ENCODE data around the gene RHEBL1.
A peak's percentile ranks its signal among the peaks of the same experiment; 100 is the strongest.

The RHEBL1 gene, protein sequence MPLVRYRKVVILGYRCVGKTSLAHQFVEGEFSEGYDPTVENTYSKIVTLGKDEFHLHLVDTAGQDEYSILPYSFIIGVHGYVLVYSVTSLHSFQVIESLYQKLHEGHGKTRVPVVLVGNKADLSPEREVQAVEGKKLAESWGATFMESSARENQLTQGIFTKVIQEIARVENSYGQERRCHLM

DNA sequence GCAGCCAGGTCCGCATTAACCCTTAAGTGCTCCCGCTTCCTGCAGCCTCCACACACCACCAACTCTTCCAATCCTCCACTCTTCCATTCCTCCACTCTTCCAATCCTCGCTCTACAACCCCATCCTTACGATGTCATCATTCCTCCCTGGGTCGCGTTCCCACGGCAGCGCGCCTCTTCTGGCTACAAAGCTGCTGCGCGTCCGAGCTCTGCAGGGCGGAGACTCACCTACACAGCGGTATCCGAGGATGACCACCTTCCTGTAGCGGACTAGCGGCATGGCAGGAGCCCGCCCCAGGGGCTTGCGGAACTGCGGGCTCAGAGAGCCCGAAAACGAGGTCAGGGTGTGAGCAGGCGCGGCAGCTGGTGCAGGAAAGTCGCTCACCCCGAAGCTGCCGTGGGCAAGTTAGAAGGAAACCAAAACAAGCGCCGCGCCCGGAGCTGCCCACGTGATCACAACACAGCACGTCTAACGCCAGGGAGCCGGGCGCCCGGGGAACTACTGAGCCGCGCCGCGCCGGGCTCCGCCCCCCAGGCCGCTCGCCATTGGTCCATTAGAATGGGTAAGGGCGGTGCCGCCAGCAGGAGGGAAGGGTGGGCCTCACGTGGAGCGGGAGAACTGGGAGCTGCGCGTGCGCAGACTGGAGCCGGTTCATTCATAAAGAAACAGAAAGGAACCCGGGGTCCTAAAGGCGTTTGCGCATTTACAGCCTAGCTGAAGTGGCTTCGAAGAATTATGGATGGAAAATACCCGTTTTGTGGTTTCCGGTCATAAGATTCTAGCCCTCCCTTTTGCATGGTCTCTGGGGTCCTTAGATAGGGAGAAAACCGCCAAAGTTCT lies at the start of gene RHEBL1:
RHEBL1 (minus strand) TSS at position 473 of the 840 bp plus-strand sequence; CDS start at position 279, 194 bp downstream.
- DNase-seq (ENCODE audit: low read depth, low spot score), result no peak

DNA sequence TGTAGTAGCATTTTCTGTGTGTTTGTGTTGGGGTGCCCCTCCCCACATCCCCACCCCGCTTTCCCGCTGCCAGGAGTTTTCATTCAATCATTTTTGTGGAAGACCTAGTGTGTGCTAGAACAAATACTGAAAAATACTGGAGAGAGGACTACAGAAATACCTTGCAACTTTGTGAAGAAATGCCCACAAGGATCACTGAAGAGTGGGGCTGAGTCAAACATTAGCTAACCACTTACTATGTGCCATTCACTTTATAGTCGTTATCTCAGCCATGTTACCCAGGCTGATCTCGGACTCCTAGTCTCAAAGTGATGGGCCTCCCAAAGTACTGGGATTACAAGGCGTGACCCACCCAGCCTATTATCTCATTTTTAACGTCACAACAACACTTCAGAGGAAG lies 41.4 kb upstream of the RHEBL1 start:
- no peak for DNase-seq (ENCODE audit: low read depth, low spot score)

DNA sequence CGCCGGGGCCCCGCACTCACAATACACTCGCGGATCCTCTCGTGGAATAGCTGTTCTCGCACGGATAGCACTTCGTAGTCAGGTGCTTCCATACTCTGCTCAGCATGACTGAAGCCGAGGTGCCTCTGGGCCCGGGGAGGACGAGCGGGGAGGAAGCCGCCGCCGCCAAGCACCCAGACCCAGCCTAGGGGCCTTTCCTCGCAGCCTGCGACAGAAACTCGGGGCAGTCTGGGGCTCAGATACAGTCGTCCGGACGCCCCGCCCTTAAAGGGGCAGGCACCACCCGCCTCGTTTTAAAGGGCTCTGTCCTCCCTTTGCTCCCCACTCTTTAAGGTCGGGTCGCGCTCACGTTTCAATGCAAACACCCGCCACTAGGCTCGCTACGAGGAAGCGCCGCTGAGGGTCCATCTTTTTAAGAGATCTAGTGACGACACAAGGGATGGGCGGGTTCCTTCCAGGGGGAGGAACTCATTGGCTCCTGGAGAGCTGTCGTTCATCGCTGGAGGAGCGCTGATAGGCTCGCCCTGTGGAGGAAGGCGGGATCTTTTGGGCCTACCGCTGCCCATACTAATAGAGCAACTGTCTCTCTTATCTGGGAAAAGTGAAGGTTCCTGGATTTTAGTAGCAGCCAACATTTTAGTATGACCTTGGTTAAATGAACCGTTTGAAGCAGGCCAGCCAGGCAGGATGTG lies 40.8 kb upstream of the RHEBL1 start, which contains the start of gene LMBR1L:
LMBR1L (minus strand) TSS at position 384 of the 692 bp plus-strand sequence; CDS start at position 92, 292 bp downstream.
- peak; percentile 90 for DNase-seq (ENCODE audit: low read depth, low spot score)

DNA sequence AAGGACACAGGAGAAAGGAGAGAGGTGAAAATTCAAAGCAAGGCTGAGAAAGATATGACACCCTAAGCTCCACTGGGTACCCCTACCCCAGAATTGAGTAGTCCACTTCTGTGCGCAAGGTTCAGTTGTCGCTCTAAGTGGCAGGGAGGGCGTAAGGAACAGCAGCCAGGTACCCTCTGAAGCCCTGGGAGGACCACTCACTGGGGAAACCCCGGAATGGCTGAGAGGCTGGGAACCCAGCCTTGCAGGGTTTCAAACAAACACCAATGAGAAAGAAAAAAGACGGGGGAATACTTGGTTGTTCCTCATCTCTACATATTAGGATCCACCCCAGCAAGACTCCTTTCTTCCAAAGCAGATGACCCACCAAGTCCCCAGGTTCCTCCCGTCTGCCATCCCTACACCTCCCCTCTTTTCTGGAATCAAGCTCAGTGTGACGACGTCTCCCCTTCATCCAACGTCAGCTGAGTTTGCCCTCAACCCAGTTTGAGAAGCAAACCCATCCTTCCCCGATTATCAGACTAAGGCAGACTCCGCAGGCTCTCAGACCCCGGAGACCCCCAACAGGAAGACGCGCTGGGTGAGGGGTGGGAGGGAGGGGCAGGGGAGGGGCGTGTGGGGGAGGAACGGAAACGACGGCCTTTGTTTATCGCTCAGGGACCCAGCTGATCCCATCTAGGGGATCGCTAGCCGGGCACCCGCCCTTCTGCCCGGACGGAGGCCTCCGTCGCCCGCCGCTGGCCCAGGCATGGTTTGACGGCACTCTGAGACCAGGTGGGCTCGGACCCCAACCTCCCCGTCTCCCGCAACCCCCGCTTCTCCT lies 40.1 kb upstream of the RHEBL1 start:
- DNase-seq (ENCODE audit: low read depth, low spot score), result no peak

DNA sequence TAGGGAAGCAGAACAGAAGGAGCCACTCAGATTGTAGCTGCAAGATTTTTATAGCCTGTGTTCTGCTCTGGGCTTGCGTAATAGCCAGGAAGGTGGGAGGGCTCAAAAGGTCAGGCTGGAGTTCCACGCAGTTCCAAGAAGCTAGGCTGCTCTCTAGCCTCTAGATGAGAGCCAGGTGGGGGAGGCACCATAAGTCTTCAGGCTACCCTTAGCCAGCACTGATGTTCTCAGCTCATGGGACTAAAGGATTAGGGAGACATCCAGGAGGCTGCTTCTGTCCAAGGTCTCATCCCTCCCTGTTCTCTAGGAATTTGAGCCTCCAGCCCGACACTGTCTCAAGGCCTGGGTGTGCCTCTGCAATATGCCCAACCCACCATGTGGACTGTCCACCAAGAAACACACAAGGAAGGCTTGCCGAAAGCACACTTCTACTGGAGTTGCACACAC lies 39.2 kb upstream of the RHEBL1 start:
- DNase-seq (ENCODE audit: low read depth, low spot score), result no peak

DNA sequence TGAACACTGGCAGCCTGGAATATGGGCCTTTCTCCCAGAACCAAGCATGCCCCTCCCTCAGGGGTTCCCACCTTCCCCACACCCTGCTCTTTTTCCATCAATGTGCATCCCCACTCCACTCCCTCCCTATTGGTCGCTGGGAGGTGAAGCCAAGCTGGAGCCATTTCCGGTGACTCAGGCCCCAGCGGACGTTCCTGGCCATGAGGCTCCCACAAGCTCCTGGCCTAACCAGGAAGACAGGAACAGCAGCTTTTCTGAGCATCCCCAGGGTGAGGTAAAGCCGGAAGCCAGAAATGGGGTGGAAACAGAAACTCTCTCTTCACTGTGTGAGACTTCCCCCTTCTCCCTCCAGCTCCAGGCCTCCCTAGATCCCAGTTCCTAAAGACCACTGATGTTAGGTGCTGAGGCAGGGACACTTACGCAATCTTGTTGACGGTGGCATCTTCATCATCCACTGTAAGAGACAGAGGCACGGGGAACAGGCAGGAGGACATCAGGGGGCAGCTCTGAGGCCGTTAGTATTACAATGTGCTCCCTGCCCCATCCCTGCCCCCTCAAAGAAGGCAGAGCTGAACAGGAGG lies 35.8 kb upstream of the RHEBL1 start:
- no peak for DNase-seq (ENCODE audit: low read depth, low spot score)

DNA sequence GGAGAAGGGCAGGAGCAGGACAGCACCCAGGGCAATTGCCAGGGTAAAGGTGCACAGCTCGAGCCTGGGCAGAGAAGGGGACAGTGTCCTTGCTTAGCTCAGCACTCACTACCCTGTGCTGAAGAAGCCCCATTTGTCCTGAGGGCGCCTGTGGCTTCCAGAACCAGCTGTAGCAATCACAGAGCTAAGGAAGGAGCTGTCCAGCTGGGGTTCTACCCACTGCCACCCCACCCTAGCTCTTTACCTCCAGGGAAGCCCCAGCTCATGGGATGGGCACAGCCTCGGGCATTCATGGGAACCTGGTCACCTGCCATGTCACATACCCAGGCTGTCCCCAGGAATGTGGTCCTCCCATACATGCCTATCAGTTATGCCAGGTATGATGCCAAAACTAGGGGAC lies 35.0 kb upstream of the RHEBL1 start:
- DNase-seq (ENCODE audit: low read depth, low spot score), result no peak

DNA sequence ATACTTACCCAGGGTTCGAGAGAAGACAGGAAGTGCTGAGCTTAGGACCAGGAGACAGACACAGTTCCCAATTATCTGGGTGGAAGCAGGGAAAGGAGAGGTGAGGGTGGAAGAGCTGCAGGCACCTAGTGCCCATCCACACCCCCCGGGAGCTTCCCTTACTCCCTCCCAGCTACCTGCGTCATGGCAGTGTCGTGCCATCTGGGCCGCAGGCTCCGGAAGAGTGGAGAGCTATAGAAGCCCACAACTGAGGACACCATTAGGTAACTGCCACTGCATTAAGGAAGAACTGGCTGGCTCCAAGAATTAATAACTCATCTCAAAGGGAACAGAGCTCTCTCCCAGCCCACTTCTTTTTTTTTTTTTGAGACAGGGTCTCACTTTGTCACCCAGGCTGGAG lies 30.6 kb upstream of the RHEBL1 start:
- no peak for DNase-seq (ENCODE audit: low read depth, low spot score)

DNA sequence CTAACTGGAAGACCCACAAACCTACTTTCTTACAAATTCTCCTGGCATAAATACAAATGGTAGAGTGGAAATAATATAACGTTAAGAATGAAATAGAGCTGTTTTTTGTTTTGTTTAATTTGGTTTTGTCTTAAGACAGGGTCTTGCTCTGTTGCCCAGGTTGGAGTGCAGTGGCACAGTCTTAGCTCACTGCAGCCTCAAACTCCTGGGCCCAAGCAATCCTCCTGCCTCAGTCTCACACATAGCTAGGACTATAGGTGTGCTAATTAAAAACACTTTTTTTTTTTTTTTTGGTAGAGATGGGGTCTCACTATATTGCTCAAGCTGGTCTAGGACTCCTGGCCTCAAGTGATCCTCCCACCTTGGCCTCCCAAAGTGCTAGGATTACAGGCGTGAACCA lies 28.9 kb upstream of the RHEBL1 start:
- no peak for DNase-seq (ENCODE audit: low read depth, low spot score)

DNA sequence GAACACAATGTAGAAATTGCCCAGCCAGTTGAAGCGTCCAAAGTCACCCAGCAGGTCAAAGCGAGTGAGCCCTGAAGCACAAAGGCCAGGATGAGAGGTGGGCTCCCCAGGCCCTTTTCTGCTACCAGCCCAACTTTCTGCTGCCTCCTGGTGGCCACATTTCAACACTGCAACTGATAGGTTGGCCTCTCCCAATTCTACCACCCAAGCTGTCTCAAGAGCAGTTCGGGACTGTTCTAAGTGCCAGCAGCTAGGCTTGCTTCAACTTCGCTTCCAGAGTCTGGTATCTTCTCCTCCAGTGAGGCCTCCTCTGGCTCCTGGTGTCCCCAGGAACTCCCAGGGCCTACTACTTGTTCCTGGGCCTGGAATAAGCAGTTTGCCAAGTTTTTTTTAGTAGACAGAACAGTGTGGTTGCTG lies 28.3 kb upstream of the RHEBL1 start:
- no peak for DNase-seq (ENCODE audit: low read depth, low spot score)

DNA sequence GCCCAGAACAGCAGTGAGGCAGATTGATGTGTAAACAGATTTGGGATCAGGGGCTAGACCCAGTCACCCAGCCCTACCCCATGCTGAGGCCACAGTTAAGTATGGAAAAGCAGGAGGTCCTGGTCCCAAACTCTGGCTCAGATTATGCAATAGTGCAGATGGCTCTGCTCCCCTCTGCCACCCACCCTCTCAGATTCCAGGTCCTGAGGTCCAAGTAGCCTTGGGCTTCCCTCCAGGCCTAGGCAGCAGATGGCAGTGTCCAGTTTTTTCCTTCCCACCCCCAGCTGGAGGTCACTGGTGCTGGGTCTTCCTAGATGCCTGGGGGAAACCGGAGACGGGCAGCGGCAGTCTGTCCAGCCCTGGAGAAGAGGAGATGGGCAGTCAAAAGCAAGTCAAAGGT lies 27.6 kb upstream of the RHEBL1 start:
- DNase-seq (ENCODE audit: low read depth, low spot score), result no peak

DNA sequence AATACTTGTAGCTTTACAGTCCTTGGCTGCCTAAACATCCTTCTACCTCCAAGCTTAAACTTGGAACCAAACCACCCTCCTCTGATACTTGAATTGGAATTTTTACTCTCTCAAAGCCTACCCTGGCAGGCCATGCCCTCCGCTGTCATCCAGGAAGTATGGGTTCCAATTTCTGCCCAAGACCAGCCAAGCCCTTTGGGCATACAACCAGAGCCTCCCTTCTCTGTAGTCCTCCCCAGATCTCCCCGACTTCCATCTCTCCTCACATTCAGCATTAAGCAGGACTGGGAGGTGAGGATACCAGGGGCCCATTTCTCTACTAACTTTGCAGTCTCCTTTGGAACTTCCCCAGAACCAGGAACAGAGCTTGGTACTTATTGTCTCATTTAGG lies 25.2 kb upstream of the RHEBL1 start:
- no peak for DNase-seq (ENCODE audit: low read depth, low spot score)

DNA sequence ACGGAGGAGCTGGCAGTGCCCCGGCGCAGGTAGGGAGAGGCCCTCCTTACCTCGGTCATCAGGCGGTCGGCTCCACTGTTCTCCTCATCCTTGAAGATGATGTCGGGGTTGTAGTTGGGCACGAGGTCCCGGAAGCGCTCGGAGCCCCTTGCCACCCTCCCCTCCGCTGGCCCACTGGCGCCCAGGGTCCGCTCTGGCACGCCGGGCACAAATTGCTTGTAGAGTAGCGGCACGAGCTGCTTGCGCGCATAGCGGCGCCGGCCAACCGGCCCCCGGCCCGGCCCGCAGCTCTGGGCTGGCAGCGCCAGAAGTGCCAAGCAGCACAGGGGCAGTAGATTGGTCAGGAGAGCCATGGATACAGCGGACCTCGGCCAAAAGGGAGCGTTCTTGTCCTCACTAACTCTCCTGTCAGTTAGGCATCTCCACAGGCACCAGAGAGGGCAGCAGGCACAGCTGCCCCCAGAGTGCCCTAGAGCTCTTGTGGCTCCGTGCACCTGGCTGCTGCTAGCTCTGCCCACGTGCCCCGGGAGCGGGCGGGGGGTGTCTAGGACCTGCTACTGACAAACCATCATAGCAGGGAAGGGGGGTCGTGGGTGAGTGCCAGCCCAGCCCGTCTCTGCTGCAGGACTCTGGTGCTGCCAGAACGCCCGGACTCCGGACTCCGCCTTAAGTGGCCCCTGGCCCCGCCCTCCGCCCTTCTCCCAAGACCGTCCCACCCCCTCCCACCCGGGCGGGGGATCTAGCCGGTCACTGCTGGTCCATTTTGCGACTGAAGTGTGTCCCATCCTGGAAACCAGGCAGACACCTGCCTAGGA lies 24.6 kb upstream of the RHEBL1 start, which contains the start of gene DHH:
DHH (minus strand) TSS at position 642 of the 815 bp plus-strand sequence; CDS start at position 353, 289 bp downstream.
- no peak for DNase-seq (ENCODE audit: low read depth, low spot score)

DNA sequence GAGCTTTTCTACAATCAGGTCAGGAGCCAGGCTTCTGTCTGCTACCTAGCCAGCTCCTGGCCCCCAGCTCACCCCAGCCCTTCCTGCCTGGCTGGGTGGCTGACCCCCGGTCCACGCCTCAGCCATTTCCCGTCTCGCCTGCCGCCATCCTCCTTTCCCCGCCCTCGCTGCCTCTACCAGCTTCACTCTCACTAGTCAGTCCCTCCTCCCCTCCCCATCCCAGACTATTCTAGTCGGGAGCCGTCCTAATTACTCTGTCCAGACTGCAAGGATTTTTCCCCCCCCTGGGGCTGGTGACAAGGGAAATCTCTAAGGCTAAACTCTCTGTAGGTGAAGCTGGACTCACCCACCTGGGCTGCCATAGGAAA lies 24.0 kb upstream of the RHEBL1 start:
- DNase-seq (ENCODE audit: low read depth, low spot score), result no peak

DNA sequence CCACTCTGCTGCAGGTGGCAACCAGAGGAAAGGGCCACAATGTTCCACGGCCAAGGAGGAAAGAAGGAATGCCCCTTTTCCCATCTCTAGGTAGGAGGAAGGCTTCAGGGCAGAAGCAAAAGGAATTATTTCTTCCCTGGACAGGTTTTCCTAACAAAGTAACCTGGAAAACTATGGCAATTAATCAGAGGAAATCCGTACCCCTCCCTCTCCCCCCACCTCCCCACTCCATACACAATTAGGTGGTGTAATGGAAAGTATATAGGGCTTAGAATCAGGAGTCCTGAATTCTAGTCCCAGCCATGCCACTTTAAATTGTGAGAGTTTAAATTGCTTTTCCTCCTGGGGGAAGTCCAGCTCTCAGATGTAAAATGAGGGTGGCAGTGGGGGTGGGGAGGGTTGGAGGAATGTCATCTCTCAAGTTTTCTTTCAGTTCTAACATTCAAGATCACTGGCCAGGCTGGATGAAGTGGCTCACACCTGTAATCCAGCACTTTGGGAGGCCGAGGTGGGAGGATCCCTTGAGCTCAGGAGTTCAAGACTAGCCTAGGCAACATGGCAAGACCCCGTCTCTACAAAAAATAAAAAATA lies 23.1 kb upstream of the RHEBL1 start:
- DNase-seq (ENCODE audit: low read depth, low spot score), result no peak

DNA sequence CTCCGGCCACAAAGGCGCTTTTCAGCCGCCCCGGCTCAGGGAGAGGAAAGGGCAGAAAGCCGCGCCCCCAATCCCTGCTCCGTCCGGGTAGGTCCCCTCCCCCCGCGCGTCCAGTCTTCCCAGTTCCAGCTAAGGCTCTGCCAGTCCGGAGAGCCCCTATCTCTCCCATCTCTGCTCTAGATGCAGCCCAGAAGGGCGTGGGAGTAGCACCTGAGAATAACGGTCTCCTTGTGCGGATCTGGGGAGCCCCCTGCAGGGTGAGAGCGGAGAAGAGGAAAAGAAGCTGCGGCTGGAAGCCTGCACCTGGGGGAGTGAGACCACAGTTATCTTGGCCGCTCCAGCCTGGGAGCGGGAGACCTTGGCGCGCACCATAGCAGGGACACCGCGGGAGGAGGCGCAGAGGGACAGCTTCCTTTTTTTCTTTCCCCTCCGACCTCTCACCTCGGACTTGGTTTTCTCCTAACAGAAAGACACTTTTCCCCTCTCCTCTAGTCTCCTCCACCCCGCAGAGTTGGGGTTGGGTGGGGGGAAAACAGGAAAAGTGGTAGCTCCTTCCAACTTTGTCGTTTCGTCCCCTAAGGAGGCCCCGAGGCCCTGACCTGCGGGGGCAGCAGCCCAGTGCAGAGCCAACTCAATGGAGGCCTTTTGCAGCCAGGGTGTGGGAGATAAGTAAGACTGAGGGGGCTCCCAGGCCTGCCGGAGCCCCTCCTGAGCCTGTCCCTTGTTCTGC lies 22.5 kb upstream of the RHEBL1 start:
- DNase-seq (ENCODE audit: low read depth, low spot score), result peak; percentile 64

DNA sequence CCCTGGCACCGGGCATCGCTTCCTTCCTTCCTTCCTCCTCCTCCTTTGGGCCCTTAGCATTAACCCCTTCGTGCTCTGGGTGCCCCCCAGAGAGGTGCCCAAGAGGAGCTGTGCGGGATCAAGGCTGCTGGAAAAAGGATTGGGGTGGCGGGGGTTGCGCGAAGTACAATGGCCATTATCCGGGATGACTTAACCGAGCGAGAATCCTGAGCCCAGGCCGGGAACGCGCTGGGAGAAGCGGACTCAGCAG lies 22.0 kb upstream of the RHEBL1 start:
- no peak for DNase-seq (ENCODE audit: low read depth, low spot score)

DNA sequence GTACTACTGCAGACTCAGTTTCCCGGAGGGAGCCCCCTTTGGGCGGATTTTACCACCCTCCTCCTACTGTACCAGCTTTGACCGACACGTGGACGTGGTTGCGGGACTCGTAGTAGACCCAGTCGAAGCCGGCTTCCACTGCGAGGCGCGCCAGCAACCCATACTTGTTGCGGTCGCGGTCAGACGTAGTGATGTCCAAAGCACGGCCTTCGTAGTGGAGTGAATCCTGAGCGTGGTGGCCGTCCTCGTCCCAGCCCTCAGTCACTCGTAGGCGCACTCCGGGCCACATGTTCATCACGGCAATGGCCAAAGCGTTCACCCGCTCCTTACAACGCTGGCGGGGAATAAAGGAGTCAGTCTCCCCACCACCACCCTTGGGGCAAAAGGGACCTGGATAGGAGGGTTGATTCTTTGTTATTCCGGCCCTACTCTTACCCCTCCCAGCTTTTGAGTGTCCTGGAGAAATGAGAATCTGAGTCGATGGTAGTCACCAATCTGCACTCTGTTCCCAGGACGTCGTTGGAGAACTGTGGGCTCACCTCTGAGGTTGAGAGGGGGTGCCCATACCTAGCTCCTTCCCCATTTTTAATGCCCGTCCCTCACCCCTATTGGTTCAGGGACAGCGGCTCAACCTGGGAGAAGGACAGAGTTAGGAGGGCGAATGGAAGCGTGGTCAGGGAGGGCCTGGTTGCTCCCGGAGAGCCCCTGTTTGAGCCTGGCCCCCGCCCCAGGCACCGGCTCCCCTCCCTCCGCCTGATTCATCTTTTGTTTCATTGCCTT lies 21.5 kb upstream of the RHEBL1 start:
- DNase-seq (ENCODE audit: low read depth, low spot score), result no peak

Data from iPS DF 19.7 (cell line).